GM21360 (cell line): ENCODE data around the gene FBXL12.
A peak's percentile ranks its signal among the peaks of the same experiment; 100 is the strongest.
"Not testable (repeated sequence)": the region's sequence is repeated elsewhere in the genome, so short reads cannot be mapped to it uniquely, and the experiment has no call there.

Experiments
- ATAC-seq: cut with Tn5 transposase; IDR thresholded peaks from one replicate; pipeline ENCODE4 v1.9.1; 2021; ENCODE audit warnings: mild to moderate bottlenecking, moderate library complexity; ENCODE audit not compliant: unreplicated experiment

The FBXL12 gene

DNA sequence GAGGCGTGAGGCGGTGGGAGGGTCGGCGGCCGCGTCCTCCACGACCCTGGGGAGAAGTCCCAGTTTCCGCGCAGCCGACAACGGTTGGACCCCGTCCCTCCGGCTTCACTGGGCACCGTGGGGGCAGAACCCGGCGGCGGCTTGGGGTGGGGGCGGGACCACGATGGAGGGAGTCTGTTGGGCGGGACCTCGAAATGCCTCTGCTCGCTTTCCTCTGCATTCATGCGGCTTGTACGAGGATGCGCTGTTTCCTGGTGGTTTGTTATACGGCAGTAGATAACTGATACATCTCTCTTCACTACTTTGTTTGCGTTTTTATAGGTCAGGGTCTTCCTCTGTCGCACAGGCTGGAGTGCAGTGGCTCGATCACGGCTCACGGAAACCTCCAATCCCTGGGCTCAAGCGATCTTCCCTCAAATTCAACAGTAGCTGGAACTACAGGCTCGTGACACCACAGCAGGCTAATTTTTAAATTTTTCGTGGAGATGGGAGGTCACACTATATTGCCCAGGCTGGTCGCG, 25.7 kb downstream of the FBXL12 start:
- ATAC-seq = peak; percentile 5

DNA sequence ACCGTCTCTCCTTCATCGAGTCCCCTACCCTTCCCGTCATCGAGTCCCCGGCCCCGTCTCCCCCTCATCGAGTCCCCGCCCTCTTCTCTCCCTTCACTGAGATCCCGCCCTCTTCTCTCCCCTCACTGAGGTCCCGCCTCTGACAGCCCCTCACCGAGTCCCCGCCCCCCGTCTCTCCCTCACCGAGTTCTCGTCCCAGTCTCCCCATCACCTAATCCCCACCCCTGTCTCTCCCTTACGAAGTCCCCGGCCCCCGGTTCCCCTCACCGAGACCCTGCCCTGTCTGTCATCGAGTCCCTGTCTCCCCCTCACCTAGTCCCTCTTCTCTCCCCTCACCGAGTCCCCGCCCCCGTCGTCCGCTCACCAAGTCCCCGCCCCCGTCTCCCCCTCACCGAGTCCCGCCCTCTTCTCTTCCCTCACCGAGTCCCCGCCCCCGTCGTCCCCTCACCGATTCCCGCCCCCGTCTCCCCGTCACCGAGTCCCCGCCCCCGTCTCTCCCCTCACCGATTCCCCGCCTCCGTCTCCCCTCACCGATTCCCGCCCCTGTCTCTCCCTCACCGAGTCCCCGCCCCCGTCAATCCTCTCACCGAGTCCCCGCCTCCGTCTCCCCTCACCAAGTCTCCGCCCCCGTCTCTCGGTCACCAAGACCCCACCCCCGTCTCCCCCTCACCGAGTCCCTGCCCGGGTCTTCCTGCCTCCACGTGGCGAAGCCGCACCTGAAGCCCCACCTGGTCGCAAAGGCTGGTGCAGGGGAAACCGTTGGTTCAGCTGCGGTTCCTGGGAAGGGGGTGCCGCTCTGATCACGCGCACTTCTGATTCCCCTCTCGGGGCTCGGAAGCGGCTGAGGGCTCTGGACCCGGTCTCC, 26.4 kb downstream of the FBXL12 start:
- ATAC-seq = peak; percentile 34

DNA sequence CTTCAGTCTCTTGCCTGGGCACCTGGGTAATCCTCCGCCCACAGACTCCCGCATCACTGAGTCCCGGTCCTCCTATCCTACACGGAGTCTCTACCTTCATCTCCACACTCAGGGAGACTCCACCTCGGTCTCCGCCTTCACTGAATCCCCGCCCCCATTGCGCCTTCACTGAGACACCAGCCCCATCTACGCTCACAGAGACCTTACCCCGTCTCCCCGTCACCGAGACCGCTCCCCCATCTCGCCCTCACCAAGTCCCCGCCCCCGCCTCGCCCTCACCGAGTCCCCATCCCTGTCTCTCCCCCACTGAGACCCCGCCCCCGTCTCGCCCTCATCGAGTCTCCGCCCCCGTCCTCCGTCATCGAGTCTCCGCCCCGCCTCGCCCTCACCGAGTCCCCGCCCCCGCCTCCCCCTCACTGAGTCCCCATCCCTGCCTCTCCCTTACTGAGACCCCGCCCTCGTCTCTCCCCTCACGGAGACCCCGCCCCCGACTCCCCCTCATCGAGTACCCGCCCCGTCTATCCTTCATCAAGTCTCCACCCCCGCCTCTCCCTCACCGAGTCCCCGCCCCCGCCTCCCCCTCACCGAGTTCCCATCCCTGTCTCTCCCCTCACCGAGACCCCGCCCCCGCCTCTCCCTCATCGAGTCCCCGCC, 27.2 kb downstream of the FBXL12 start:
- ATAC-seq = peak; percentile 38

DNA sequence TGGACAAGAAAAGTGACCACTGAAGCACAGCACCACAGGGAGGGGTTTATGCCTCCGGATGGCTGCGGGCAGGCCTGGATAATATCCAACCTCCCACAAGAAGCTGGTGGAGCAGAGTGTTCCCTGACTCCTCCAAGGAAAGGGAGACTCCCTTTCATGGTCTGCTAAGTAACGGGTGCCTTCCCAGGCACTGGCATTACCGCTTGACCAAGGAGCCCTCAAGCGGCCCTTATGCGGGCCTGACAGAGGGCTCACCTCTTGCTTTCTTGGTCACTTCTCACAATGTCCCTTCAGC, 27.9 kb downstream of the FBXL12 start:
- not testable (repeated sequence) for ATAC-seq

DNA sequence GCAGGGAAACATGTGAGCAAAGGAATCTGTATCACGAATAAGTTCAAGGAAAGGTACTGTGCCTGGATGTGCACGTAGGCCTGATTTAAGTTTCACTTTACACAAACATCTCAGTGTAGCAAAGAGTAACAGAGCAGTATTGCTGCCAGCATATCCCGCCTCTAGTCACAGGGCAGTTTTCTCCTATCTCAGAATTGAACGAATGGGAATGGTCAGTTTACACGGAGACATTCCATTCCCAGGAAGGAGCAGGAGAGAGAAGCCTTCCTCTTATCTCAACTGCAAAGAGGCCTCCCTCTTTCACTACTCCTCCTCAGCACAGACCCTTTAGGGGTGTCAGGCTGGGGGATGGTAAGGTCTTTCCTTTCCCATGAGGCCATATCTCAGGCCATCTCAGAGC, 29.3 kb downstream of the FBXL12 start:
- not testable (repeated sequence) for ATAC-seq

DNA sequence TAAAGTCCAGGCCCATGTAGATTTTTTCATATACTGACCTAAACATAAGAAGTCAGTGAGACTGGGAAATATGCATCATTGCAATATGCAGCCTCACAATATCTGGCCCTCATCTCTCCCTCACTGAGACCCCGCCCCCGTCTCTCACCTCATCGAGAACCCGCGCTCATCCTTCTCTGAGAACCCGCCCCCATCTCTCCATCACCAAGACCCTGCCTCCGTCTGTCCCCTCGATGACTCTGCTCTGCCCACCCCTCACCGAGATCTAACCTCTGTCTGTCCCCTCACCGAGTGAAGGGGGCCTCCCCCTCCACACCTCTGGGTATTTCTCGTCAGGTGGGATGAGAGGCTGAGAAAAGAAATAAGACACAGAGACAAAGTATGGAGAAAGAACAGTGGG, 29.8 kb downstream of the FBXL12 start:
- no peak for ATAC-seq

DNA sequence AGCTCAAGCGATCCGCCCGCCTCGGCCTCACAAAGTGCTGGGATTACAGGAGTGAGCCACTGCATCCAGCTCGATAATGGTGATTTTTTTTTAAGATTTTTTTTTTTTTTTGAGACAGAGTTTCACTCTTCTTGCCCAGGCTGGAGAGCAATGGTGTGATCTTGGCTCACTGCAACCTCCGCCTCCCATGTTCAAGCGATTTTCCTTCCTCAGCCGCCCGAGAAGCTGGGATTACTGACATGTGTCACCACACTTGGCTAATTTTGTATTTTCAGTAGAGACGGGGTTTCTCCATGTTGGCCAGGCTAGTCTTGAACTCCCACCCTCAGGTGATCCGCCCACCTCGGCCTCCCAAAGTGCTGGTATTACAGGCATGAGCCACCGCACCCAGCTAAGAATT, 30.3 kb downstream of the FBXL12 start:
- not testable (repeated sequence) for ATAC-seq

DNA sequence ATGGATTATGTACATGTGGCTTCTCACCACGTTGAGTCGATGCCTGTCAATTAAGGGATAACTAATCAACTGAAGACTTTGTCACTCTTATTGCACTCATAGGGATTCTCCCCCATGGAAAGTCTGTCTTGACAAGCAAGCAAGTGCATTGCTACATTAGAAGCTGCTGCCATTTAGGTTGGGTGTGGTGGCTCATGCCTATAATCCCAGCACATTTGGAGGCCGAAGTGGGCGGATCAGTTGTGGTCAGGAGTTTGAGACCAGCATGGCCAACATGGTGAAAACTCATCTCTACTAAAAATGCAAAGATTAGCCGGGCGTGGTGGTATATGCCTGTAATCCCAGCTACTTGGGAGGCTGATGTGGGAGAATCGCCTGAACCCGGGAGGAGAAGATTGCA, 32.1 kb downstream of the FBXL12 start:
- no peak for ATAC-seq

DNA sequence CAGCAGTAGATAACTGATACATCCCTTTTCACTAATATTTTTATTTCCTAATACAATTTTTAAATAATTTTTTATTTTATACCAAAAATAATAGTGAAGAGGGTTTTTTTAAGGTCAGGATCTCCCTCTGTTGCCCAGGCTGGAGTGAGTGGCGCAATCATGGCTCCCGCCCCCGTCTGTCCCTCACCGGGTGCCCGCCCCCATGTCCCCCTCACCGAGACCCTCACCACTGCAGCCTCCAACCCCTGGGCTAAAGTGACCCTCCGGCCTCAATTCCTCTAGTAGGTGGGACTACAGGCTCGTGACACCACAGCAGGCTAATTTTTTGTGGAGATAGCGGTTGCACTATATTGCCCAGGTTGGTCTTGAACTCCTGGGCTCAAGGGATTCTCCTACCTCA, 32.5 kb downstream of the FBXL12 start:
- ATAC-seq = no peak

DNA sequence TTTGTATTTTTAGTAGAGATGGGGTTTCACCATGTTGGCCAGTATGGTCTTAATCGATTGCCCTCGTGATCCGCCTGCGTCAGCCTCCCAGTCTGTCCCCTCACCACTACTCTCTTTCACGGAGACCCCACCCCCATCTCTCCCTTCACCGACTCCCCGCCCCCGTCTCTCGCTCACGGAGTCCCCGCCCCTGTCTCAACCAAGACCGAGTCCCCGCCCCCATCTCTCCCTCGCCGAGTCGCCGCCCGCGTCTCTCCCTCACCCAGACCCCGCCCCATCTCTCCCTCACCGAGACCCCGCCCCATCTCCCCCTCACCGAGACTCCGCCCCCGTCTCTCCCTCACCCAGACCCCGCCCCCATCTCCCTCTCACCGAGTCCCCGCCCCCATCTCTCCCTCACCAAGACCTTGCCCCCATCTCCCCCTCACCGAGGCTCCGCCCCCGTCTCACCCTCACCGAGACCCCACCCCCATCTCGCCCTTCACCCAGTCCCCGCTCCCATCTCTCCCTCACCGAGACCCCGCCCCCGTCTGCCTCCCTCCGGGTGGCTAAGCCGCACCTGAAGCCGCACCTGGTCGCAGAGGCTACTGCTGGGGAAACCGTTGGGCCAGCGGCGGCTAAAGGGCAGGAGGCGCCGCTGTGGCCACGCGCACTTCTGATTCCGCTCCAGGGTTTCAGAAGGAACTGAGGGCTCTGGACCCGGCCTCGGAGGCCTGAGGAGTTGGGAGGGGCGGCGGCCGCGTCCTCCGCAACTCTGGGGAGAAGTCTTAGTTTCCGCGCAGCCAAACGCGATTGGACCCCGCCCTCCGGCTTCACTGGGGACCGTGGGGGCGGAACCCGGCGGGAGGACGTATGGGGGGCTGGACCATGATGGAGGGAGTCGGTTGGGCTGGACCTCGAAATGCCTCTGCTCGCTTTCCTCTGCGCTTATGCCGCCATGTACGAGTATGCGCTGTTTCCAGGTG, 33.2 kb downstream of the FBXL12 start:
- ATAC-seq = peak; percentile 71

DNA sequence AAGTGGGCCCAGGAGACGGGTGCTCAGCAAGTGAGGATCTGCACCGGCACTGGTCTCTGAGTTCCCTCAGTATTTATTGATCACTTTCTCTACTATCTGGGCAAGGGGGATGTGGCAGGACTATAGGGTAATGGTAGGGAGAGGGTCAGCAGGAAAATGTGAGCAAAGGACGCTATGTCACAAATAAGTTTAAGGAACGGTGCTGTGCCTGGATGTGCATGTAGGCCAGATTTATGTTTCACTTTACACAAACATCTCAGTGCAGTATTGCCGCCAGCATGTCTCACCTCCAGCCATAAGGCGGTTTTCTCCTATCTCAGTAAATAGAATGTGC, 34.7 kb downstream of the FBXL12 start:
- not testable (repeated sequence) for ATAC-seq

DNA sequence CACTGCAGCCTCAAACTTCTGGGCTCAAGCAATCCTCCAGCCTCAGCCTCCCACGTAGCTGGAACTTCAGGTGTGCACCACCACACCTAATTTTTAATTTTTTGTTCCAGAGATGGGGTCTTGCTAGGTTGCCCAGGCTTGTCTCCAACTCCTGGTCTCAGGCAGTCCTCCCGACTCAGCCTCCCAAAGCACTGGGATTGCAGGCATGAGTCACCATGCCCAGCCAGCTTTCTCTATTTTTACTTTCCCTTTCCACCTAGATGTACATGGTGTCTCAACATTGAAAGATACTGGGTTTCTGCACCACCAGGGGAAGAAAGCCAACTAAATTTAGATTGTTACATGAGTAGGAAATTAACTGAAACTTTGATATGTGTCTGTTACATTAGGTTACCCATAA, 36.5 kb downstream of the FBXL12 start:
- ATAC-seq = no peak

DNA sequence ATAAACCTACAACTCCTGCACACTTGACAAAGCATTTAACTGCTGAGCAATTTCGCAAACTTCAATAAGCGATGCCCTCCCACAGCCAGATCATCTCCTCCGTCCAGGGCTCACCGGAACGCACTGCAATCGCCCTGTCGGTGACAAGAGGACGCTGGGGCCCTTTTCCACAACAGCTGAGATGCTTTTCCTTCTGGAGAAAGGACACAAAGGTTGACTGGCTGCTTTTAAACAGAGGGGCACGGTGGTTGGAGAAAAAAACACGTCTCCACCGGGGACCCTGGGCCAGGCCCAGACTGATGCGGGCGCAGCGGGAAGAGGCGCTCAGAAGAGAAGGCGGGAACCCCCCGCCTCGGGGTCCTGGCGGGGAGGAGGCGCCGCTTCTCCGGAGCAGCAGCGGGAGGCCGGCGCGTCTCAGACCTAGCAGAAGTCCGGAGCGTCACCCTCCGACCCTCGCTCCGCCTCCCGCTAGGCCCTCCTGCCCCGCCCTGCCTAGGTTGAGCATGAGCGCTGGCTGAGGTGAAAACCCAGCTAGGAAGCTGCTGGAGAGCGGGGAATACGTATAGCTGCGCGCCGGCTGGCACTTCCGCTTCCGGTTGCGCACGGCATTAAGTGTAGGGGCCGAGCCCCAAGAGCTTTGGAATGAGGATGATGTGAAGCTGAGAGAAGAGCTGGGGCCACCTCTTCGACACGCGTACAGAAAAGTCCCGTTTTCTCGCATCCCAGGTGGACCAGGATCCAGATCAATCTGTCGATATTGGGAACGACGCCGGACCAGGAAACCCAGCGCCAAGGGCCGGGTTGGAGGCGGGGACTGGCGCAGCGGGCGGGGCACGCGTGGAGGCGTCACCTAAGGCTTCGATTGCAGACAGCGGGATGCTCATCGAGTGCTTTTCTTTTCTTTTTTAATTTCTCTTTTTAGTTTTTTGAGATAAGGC, 50.4 kb downstream of the FBXL12 start, which contains the start of gene ZNF846:
Gene ZNF846, minus strand, starts transcription at position 564 of the 938 bp plus-strand sequence. CDS start 3,788 bp downstream, outside the sequence.
- peak; percentile 92 for ATAC-seq
